ENCODE measurements around the gene LYPD5.
"Not testable (repeated sequence)": the region's sequence is repeated elsewhere in the genome, so short reads cannot be mapped to it uniquely, and the experiment has no call there.

The LYPD5 gene

DNA sequence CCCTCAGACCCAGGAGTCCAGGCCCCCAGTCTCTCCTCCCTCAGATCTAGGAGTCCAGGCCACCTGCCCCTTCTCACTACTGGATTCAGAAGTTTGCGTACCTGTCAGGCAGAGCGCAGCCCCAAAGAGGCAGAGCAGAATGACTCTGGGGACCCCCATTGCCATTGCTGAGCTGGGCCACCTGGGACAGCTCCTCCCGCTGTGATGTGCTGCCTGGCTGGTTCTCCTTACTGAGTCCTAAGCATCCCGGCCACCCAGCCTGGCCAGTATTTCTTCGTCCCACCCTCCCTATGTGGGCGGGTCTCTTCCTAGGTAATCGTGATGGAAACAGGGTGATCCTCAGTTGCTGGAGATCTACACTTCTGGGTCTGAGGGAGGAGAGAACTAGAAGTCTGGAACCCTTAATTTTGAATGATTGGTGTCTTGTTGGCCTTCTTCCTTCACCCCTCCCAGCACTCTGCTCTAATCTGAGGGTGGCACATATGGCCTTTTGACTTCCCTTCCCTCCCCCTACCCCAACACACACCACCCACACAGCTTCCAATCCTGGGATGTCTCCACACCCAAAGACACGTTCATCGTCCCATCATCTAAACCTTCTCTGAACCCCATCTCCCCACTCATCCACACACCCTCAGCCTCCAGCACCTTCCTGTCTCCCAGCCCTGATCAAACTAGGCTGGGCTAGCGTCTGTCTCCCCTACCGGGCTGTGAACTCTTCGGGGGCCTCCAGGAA lies at the start of gene LYPD5:
Gene LYPD5, minus strand, starts transcription at position 232 of the 736 bp plus-strand sequence. Its CDS starts 67 bp downstream, at position 165.
- DNase-seq: no peak

- DNase-seq: no peak
Observed at GRCh38 chr19:43848821-43849220, 46.6 kb upstream of the LYPD5 start.

- DNase-seq: no peak
Observed at GRCh38 chr19:43847884-43848283, 45.6 kb upstream of the LYPD5 start.

DNA sequence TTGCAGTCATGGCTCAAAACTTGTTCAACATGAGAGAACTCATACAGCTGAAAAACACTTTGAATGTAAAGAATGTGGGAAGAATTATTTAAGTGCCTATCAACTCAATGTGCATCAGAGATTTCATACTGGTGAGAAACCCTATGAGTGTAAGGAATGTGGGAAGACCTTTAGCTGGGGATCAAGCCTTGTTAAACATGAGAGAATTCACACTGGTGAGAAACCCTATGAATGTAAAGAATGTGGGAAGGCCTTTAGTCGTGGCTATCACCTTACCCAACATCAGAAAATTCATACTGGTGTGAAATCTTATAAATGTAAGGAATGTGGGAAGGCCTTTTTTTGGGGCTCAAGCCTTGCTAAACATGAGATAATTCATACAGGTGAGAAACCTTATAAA lies 45.0 kb upstream of the LYPD5 start:
- no peak for DNase-seq

GRCh38 chr19:43842007-43842406 lies 39.8 kb upstream of the LYPD5 start:
- no peak for DNase-seq

GRCh38 chr19:43839139-43839538 lies 36.9 kb upstream of the LYPD5 start:
- no peak for DNase-seq

- DNase-seq: peak in 1 of 2 donors; percentile 48
Observed at GRCh38 chr19:43826787-43827754, 24.8 kb upstream of the LYPD5 start, which contains the start of gene ZNF283. TSS of gene ZNF283 (plus strand) at chr19:43827321. CDS start at chr19:43833505, 6,184 bp downstream.

GRCh38 chr19:43824572-43824971 lies 22.3 kb upstream of the LYPD5 start:
- DNase-seq: not testable (repeated sequence)

- not testable (repeated sequence) for DNase-seq
Observed at GRCh38 chr19:43823856-43824255, 21.6 kb upstream of the LYPD5 start.

GRCh38 chr19:43820884-43821215 lies 18.6 kb upstream of the LYPD5 start:
- no peak for DNase-seq

DNA sequence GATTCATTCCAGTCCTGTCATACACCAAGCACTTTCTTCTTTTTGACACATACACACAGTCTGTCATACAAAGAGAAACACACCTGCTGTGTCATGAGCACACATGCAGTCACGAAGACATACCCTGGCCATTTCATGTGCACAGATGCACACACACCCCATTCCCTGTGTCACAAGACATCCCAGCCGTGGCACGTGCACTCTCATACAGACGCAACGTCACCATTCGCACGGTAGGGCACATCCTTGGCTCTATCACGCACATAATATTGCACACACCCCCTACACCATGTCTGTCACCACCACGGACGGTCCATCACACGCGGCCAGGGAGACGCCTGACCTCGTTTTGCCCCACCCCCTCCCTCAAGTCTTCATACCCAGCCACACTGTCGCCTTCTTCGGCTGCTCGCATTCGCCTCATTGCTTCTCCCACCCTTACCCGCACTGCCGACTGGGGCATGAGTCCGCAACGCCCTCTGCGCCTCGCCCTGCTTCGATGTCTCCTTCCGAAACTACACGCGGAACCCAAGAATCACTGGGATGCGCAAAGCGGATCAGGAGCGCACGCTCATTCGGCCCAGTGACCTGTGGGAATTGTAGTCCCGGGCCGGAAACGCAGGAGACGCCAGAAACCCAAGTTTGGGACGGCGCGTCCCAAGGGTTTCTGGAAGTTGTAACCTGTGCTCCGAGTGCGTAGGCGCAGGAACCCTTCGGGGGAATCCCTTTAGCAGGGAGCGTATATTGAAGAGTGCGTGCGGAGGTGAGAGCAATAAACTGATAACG lies 18.0 kb upstream of the LYPD5 start:
- no peak for DNase-seq

- no peak for DNase-seq
Observed at GRCh38 chr19:43818500-43818899, 16.3 kb upstream of the LYPD5 start.

DNA sequence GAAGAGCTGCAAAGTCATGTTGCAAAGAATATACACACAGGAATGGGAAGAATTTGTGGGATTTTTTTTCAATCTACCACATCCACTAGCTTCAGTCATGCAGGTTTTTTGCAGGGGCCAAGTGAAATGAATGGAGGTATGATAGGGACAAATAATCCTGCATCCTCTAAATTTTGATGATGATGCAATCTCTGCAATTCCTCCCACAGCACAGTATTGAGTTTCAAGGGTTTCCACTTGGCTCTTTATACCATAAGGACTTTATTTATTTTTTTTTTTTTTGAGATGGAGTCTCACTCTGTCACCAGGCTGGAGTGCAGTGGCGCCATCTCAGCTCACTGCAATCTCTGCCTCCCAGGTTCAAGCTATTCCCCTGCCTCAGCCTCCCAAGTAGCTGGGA lies 15.2 kb upstream of the LYPD5 start:
- not testable (repeated sequence) for DNase-seq

DNA sequence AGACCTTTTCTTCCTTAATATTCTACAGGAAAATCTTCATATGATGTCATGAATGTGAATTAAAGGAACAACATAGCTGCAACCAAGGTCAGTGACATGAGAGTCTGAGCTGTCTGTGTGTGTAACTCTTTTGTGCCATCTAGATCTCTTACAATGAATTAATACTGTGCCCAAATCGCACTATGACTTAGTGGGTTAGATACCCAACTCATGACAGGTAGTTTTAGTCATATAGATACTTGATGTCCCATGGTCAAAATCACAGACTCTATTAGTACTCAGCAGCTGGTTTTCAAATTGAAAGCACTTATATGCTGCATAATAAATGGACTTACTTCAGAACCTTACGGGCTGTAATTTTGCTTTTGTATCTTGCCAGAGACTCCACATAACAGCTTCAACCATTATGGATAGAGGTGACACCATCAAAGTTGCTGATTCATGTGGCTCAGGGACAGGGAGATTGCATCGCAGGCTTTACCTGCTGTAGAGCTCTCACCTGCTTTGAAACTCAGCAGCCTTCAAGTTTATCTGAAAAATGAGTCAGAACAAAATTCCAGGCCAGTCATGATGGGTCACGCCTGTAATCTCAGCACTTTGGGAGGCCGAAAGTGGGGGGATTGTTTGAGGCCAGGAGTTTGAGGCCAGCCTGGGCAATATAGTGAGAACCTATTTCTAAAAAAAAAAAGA lies 12.6 kb upstream of the LYPD5 start:
- no peak for DNase-seq

DNA sequence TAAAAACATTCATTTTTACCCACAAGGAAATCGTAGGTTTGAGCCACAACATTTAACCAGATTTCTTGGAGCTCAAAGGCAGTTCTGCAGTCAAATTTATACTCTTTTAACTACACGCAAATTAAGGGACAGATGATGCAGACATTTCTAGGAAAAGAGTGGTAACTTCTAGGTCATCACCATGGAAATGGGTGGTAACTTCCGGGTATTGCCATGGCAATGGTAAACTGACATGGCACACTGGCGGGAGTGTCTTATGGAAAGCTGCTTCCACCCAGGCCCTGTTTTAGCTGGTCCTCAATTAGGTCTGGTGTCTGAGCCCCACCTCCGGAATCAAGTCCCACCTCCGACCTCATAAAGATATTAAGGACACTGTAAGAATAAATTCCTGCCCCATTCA lies 10.4 kb upstream of the LYPD5 start:
- DNase-seq: no peak

DNA sequence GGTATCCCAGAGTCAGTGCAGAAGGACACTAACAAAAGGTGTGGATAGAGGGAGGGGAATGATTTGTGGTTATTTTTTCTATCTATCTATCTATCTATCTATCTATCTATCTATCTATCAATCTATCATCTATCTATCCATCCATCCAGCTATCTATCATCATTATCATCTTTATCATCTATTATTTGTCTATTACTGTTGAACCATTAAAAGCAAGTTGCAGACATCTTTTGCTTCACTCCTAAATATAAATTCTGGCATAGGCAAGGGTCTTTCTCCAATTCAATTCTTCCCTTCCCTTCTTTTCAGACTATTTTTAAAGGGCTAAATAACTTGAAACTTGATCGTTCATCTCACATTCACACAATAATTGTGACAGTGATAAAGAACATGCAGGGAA lies 10.0 kb upstream of the LYPD5 start:
- no peak for DNase-seq

GRCh38 chr19:43811837-43812236 lies 9.6 kb upstream of the LYPD5 start:
- DNase-seq: no peak

DNA sequence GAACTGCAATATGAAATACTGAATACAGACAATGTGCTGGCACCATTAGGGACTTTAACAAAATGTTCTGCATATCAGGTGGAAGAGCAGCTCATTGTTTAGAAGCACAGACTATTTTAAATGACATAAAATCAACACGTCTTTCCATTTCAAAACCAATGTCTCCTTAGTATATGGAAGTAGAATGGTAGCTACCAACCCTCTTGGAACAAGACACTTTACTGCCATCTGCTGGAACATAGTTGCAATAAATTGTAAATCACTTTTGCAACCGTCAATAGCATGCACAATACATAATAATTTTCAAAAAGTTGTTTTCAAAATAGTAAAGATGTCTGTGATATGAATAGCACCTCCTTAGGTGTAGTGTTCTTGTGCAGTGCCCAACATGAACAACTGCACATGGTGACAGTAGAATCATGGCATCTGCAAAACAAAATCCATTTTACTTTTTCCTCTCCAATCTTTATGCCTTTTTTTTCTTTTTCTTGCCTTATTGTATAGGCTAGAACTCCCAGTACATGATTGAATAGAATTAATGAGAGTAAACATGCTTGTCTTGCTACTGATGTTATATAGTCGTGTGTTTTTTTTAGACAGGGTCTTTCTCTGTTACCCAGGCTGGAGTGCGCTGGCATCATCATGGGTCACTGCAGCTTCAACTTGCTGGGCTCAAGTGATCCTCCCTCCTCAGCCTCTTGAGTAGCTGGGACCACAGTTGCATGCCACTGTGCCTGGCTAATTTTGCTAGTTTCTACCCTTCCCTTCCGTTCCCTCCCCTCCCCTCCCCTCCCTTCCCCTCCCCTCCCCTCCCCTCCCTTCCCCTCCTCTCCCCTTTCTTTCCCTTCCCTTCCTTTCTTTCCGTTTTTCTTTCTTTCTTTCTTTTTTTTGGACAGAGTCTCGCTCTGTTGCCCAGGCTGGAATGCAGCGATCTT lies 7.8 kb upstream of the LYPD5 start:
- peak in 1 of 2 donors; percentile 29 for DNase-seq

DNA sequence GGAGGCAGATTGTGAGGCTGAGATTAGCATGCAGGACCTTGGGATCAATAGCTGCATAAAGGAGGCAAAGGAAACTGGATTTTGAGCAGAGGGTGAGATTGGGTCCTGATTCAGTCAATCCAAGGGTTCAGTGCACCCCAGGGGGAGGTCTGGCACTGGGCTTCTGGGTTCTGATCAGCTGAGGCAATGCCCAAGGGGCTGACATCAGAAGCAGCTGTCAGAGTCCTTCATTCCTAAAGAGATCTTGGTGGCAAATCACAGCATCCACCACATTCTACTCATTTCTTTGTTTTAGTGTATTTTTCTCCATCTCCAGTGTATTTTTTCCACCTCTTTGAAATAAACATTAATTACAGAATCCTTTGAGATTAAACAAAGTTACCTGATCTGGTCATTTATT lies 5.4 kb upstream of the LYPD5 start:
- DNase-seq: no peak

- DNase-seq: no peak
Observed at GRCh38 chr19:43806848-43807247, 4.6 kb upstream of the LYPD5 start.

DNA sequence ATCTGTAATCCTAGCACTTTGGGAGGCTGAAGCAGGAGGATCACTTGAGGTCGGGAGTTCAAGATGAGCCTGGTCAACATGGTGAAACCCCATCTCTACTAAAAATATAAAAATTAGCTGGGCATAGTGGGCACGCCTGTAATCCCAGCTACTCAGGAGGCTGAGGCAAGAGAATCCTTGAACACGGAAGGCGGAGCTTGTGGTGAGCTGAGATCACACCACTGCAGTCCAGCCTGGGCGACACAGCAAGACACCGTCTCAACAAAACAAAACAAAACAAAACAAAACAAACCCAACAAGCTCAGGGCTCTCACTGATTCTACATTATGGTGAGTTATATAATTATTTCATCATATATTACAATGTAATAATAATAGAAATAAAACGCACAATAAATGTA lies 4.2 kb upstream of the LYPD5 start:
- DNase-seq: not testable (repeated sequence)

Measured in bone marrow (tissue), 2 donors.